HL-60 (cell line): ENCODE results near the gene PPY.

Source experiments
- DNase-seq, 2 experiments: peaks; one replicate each; pipeline ENCODE4 v3.0.0-alpha.2; 2010 to 2020; ENCODE audit warnings: low read depth in 1 of 2, low spot score in 1 of 2
- H3K27ac ChIP-seq: fragments of 250-450 bp; sonication (Bioruptor Pico); replicated peaks from 2 replicates; pipeline ENCODE4 v1.5.1; 2020; ENCODE audit warnings: mild to moderate bottlenecking, moderate library complexity
- H3K27me3 ChIP-seq: fragments of 250-450 bp; sonication (Bioruptor Pico); 2 replicates; pipeline ENCODE4 v1.5.1; 2021; ENCODE audit warnings: mild to moderate bottlenecking, moderate library complexity; ENCODE audit not compliant: insufficient read depth, poor library complexity, severe bottlenecking
- H3K4me3 ChIP-seq: replicated peaks from 2 replicates; pipeline ENCODE4 v1.5.1; 2011; ENCODE audit warnings: mild to moderate bottlenecking, control low read depth, low read length; ENCODE audit not compliant: insufficient read depth
- CTCF ChIP-seq: IDR thresholded peaks from one replicate; pipeline ENCODE4 v1.5.1; 2011; ENCODE audit warnings: low read length, control low read depth, inconsistent platforms; ENCODE audit not compliant: insufficient read depth
- GABPA ChIP-seq: IDR thresholded peaks from 2 replicates; pipeline ENCODE4 v1.6.1; 2012; ENCODE audit warnings: low read depth
- POLR2AphosphoS5 ChIP-seq: IDR thresholded peaks from 2 replicates; pipeline ENCODE4 v1.6.1; 2012; ENCODE audit warnings: low read depth
- REST ChIP-seq: IDR thresholded peaks from 2 replicates; pipeline ENCODE4 v1.6.1; 2012; ENCODE audit warnings: low read depth; ENCODE audit not compliant: insufficient replicate concordance
- SPI1 ChIP-seq: IDR thresholded peaks from 2 replicates; pipeline ENCODE4 v1.6.1; 2012; ENCODE audit warnings: low read depth, mild to moderate bottlenecking, borderline replicate concordance

PPY gene

GRCh38 chr17:43967251-43967875 lies 25.1 kb upstream of the PPY start:
- no peaks in the 10 kb centered on the region for H3K27me3 ChIP-seq
- TF ChIP-seq SPI1 (no peak), CTCF (no peak), GABPA (no peak), POLR2AphosphoS5 (no peak), REST (no peak)
- no peak overlapping the region for H3K4me3 ChIP-seq
- DNase-seq: no peak
- H3K27ac ChIP-seq: no peak overlapping the region

DNA sequence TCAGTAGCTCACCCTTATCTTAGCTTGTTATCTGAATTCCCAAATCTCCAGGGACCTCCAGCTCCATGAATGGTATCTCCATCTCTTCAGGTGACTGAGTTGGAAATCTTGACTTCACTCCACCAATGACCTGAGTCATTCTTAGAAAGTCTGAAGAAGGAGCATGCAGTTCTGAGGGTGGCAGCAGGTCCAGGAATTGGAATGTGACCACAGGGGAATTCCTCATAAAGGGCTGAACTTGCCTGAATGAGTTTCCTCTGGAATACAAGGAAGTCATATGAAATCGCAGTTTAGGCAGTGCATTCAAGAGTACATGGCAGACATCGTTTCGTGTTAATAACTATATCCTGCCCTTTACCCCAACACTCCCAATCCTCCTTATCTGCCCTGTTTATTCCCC lies 24.0 kb upstream of the PPY start:
- Histone ChIP-seq H3K27me3 (no peaks in the 10 kb centered on the region), H3K27ac (no peak overlapping the region), H3K4me3 (no peak overlapping the region)
- DNase-seq: no peak
- TF ChIP-seq REST (no peak), POLR2AphosphoS5 (no peak), SPI1 (no peak), CTCF (no peak)

GRCh38 chr17:43962479-43962878 lies 20.2 kb upstream of the PPY start:
- no peaks in the 10 kb centered on the region for H3K27me3 ChIP-seq
- TF ChIP-seq SPI1: no peak
- TF ChIP-seq REST: no peak
- TF ChIP-seq CTCF: no peak
- H3K27ac ChIP-seq: no peak overlapping the region
- DNase-seq: no peak
- H3K4me3 ChIP-seq: no peak overlapping the region
